Epithelial cell of prostate (primary cell): ENCODE data around the gene ARID1B.

Source experiments
- DNase-seq: peaks from one replicate; pipeline ENCODE4 v3.0.0-alpha.2; 2011; ENCODE audit warnings: low read depth, low spot score
- H3K27ac ChIP-seq: fragments of 450-650 bp; 2 replicates; pipeline ENCODE4 v1.5.1; 2017; ENCODE audit warnings: mild to moderate bottlenecking

ARID1B gene

GRCh38 chr6:157001716-157002115, 224.5 kb downstream of the ARID1B start:
- H3K27ac ChIP-seq = no peak overlapping the region
- DNase-seq = no peak

DNA sequence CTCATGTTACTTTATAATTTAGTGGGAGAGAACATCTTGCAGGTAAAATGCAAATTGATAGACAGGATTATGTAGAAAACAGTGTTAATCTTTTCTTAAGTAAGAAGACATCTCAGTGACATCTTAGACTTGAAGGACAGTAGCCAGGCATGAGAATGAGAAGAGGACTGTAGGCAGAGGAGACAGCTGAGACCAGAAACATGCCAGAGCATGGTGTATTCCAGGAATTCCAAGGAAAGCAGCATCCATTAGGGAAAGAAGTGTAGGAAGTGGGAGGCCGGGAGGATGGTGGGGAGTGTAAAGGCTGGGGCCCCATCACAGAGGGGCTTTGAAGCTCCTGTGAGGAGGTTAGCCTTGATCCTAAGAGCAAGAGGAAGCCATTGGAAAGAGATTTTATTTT, 225.6 kb downstream of the ARID1B start:
- DNase-seq = no peak
- H3K27ac ChIP-seq = no peak overlapping the region

- H3K27ac ChIP-seq = no peak overlapping the region
- no peak for DNase-seq
Measured at GRCh38 chr6:157005940-157006339, 228.8 kb downstream of the ARID1B start.

GRCh38 chr6:157008568-157008967, 231.4 kb downstream of the ARID1B start:
- DNase-seq = no peak
- H3K27ac ChIP-seq = no peak overlapping the region

- no peak overlapping the region for H3K27ac ChIP-seq
- no peak for DNase-seq
Measured at GRCh38 chr6:157012355-157012754, 235.2 kb downstream of the ARID1B start.

GRCh38 chr6:157013649-157014304, 236.6 kb downstream of the ARID1B start:
- DNase-seq = no peak
- H3K27ac ChIP-seq = no peak overlapping the region

GRCh38 chr6:157014871-157015270, 237.7 kb downstream of the ARID1B start:
- no peak for DNase-seq
- no peak overlapping the region for H3K27ac ChIP-seq

- DNase-seq = no peak
- H3K27ac ChIP-seq = no peak overlapping the region
Measured at GRCh38 chr6:157017022-157017421, 239.8 kb downstream of the ARID1B start.

- H3K27ac ChIP-seq = no peak overlapping the region
- DNase-seq = no peak
Measured at GRCh38 chr6:157017861-157018260, 240.7 kb downstream of the ARID1B start.

DNA sequence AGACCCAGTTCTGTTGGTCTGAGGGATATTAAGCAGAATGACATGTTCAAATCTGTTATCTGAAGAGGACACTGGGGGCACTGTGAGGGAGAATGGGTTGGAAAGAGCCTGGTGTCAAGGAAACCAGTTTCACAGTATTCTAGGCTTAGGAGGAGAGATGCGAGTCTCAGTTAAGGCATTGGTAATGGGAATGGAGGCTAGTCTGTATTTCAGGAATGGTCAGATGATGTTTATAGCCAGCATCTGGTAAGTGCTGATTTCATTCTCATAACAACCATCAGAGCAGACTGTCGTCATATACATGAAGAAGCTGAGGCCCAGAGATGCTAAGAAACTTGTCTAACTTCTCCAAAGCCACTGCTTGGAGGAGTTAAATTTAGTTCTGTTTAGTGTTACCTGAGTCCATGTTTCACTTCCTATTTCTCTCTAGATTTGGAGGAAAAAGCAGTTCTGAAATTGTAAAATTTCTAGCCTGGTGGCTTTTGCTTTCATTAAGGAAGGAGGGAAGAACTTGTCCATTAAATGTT, 242.0 kb downstream of the ARID1B start:
- DNase-seq = no peak
- no peak overlapping the region for H3K27ac ChIP-seq

- no peak for DNase-seq
- no peak overlapping the region for H3K27ac ChIP-seq
Measured at GRCh38 chr6:157019733-157020132, 242.6 kb downstream of the ARID1B start.

DNA sequence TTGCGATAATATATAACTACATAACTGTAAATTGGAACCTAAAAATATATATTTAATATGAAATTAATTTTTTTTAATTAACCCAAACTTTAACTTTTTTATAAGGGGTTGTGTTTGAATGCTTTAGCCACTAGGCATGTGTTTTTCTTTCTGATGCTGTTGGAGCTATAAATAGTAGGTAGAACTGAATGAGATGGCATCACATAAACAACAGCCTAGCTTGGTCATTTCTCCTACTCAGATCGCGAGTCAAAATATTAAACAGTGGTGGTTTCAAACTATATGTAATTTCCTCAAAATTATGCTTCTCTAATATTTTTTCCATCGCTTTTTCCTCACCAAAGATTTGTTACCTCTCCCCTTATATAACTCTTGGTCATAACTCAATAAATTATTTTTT, 243.2 kb downstream of the ARID1B start:
- H3K27ac ChIP-seq = peak overlapping the region; percentile 96
- no peak for DNase-seq

DNA sequence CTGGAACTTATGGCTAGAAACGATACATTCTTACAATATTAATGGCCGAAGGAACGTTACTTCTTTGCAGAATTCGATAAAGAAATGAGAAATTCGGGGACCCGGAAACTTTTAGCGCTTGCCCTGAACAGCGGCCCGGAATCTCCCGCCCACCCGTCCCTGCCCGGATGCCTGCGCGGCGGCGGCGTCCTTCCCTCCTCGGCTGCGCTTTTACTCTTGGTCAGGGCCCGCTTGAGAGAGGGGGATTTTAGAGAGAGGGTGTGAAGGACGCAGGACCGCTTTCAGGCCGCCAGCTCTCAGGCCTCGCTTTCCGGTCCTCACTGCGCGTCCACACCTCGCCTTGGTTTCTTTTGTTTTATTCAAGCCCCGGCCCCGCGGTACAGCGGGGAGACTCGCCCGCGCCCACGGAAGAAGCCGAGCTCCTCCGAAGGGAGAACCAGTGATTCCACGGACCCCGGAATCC, 243.7 kb downstream of the ARID1B start:
- no peak for DNase-seq
- H3K27ac ChIP-seq = peak overlapping the region; percentile 96

- no peak for DNase-seq
- peak overlapping the region; percentile 96 for H3K27ac ChIP-seq
Measured at GRCh38 chr6:157021344-157021992, 244.3 kb downstream of the ARID1B start.

DNA sequence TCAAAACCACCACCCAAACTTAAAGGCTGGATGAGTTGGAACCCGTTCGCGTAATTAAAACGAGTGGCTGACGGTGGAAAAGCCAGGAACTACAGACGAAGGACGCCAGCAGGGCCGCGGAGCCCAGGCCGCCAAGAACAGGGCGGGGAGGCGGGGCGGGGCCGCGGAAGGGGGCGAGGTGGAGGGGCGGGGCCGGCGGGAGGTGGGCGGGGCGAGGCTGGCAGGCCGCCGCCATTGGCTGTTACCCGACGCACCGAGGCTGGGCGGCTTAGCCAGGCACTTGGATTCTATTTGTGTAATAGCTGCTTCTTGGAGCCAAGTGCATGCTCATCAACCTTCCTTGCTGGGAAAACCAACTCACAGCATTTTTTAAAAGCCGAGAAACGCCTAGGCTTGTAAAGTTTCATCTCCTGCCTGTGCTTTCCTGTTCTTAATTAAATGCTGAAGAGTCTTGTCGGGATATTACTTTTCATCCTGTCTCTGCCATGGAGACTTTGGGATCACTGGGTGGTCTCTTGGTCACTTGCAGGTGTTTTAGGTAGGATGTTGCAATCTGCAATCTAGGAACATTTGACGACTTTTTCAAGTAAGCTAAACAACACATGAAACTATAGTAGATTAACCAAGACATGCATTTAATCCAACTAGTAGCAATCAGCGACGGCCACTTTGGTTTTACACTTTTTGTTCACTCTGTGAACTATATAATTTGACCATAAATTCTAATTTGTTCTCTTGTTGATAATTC, 245.0 kb downstream of the ARID1B start:
- DNase-seq = no peak
- peak overlapping the region; percentile 96 for H3K27ac ChIP-seq

DNA sequence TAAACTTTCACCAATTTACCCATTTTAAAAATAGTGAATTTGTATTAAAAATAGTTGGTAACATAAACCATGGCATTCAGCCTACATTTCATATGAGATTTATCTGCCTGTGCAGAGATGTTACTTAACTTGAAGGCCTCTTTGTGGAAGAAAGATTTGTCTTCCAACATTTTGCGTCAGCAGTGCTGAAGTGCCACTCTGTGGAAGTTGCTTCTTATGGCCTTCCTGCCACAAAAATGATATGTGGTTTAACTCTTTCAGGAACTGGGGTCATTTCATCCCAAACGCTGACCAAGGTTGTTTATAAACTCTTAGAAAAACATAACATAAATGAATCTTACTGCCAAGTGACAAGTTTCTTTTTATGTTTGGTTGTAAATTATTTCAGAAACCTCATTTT, 246.8 kb downstream of the ARID1B start:
- no peak for DNase-seq
- no peak overlapping the region for H3K27ac ChIP-seq

- peak overlapping the region; percentile 25 for H3K27ac ChIP-seq
- DNase-seq = no peak
Measured at GRCh38 chr6:157024745-157025144, 247.6 kb downstream of the ARID1B start.

- DNase-seq = no peak
- peak overlapping the region; percentile 25 for H3K27ac ChIP-seq
Measured at GRCh38 chr6:157025437-157025836, 248.3 kb downstream of the ARID1B start.

GRCh38 chr6:157029980-157030690, 253.0 kb downstream of the ARID1B start:
- peak overlapping the region; percentile 16 for H3K27ac ChIP-seq
- no peak for DNase-seq

- DNase-seq = no peak
- H3K27ac ChIP-seq = no peak overlapping the region
Measured at GRCh38 chr6:157030755-157031154, 253.6 kb downstream of the ARID1B start.
